GM12874 (cell line): ENCODE data around the gene AP2A1.

Experiments
- TF ChIP-seq, protein P1 (sequence below): IDR thresholded peaks from 2 replicates; pipeline ENCODE4 v1.5.1; 2011; ENCODE audit warnings: low read depth, mild to moderate bottlenecking, control low read depth, low read length, moderate library complexity; ENCODE audit not compliant: insufficient read depth

AP2A1 gene

GRCh38 chr19:49851456-49852259, 84.9 kb downstream of the AP2A1 start:
- TF ChIP-seq, protein P1, sequence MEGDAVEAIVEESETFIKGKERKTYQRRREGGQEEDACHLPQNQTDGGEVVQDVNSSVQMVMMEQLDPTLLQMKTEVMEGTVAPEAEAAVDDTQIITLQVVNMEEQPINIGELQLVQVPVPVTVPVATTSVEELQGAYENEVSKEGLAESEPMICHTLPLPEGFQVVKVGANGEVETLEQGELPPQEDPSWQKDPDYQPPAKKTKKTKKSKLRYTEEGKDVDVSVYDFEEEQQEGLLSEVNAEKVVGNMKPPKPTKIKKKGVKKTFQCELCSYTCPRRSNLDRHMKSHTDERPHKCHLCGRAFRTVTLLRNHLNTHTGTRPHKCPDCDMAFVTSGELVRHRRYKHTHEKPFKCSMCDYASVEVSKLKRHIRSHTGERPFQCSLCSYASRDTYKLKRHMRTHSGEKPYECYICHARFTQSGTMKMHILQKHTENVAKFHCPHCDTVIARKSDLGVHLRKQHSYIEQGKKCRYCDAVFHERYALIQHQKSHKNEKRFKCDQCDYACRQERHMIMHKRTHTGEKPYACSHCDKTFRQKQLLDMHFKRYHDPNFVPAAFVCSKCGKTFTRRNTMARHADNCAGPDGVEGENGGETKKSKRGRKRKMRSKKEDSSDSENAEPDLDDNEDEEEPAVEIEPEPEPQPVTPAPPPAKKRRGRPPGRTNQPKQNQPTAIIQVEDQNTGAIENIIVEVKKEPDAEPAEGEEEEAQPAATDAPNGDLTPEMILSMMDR = no peak

GRCh38 chr19:49852631-49853126, 85.9 kb downstream of the AP2A1 start:
- TF ChIP-seq, protein P1 = no peak

DNA sequence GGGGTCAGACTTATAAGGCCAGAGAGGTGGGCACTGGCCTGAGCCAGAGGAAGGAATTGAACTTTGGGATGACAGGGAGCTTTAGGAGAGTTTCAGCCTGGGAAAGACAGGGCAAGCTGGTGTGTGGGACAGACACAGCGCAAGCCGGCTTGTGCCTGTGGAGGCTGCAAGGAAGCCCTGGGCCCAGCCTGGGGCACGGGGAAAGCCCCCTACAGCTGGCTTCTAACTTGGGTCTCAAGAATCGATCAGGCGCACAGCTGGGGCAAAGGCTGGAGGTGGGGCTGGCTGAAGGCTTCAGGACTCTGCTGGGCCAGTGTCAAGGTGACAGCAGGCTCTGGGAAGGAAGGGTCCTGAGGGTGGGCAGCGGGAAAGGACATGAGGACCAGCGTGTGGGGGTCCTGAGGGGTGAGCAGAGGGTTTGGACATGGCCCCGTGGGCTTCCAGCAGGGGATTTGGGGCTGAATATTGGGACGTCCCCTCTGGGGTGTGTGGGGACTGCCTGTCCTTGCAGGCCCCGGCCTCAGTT, 87.1 kb downstream of the AP2A1 start:
- TF ChIP-seq, protein P1 = no peak

GRCh38 chr19:49854378-49855263, 87.8 kb downstream of the AP2A1 start:
- TF ChIP-seq, protein P1 = no peak

GRCh38 chr19:49855277-49855675, 88.5 kb downstream of the AP2A1 start:
- TF ChIP-seq, protein P1 = no peak

GRCh38 chr19:49855676-49856573, 89.1 kb downstream of the AP2A1 start:
- TF ChIP-seq, protein P1 = no peak
